Stimulated activated CD4-positive, alpha-beta T cell treated with anti-CD3 and anti-CD28 coated beads, Interleukin-2, amount 100 ng/mL, for 4 hours (primary cell): ENCODE data around the gene MRPL55.

Source experiments
- DNase-seq: peaks from one replicate; pipeline ENCODE4 v3.0.0-alpha.2; 2020; ENCODE audit warnings: low read depth

Gene MRPL55

GRCh38 chr1:228147768-228148167 is 38.7 kb upstream of the MRPL55 start:
- no peak for DNase-seq

- no peak for DNase-seq
Observed at GRCh38 chr1:228147151-228147693, 38.1 kb upstream of the MRPL55 start.

- no peak for DNase-seq
Observed at GRCh38 chr1:228146417-228147150, 37.5 kb upstream of the MRPL55 start.

GRCh38 chr1:228145463-228146416 is 36.6 kb upstream of the MRPL55 start:
- no peak for DNase-seq

- DNase-seq, result no peak
Observed at GRCh38 chr1:228144993-228145343, 35.9 kb upstream of the MRPL55 start.

- no peak for DNase-seq
Observed at GRCh38 chr1:228144193-228144992, 35.3 kb upstream of the MRPL55 start.

GRCh38 chr1:228143480-228144192 is 34.5 kb upstream of the MRPL55 start:
- DNase-seq, result no peak

- DNase-seq, result no peak
Observed at GRCh38 chr1:228142701-228143136, 33.6 kb upstream of the MRPL55 start.

- DNase-seq, result no peak
Observed at GRCh38 chr1:228142155-228142691, 33.1 kb upstream of the MRPL55 start.

GRCh38 chr1:228141226-228142044 is 32.3 kb upstream of the MRPL55 start:
- DNase-seq, result no peak

GRCh38 chr1:228140724-228141225 is 31.7 kb upstream of the MRPL55 start:
- DNase-seq, result no peak

- peak; percentile 100 for DNase-seq
Observed at GRCh38 chr1:228139931-228140723, 31.0 kb upstream of the MRPL55 start, which contains the start of gene GUK1. GUK1 (plus strand) TSS chr1:228140279; CDS start chr1:228140303, 24 bp downstream.

GRCh38 chr1:228139406-228139930 is 30.4 kb upstream of the MRPL55 start:
- DNase-seq, result no peak

GRCh38 chr1:228136901-228137300 is 27.8 kb upstream of the MRPL55 start:
- DNase-seq, result no peak

GRCh38 chr1:228134591-228134990 is 25.5 kb upstream of the MRPL55 start:
- DNase-seq, result no peak

GRCh38 chr1:228131766-228132165 is 22.7 kb upstream of the MRPL55 start:
- no peak for DNase-seq

- DNase-seq, result no peak
Observed at GRCh38 chr1:228125185-228125584, 16.1 kb upstream of the MRPL55 start.

- DNase-seq, result no peak
Observed at GRCh38 chr1:228123505-228123904, 14.4 kb upstream of the MRPL55 start.
